ENCODE data around the gene EBF3.

EBF3 gene

DNA sequence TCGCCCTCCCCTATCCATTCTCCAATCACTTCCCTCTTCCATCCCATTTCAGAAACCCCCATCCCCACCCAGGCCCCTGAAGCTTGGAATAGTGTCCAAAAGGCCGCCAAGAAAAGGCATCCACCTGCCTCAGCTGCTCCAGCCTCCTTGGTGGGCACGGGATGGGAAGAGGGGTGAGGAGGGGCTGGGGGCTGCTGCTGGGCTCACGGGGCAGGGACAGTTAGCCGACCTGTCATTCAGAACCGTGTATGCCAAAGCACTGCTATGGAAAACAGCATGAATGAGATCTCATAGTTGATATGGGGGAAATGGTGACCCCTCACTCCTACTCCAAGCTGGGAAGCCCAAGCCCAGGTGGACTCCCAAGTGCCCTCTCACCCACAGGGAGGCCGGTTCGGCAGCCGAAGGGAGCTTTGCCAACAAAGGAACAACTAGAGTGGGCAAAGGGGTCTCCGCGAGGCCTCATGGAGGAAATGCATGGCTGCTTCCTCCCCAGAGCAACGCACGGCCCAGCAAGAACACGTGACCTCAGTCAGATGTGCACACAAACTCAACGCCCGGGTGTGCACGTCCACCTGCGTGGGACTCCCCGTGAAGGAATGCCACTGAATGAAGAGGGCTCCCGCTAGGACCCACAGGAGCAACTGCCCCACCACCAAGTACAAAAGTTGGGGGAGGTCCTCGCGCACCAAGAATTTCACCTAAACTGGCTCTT lies 52.5 kb downstream of the EBF3 start:
- no peak for DNase-seq (ENCODE audit: low read depth)

DNA sequence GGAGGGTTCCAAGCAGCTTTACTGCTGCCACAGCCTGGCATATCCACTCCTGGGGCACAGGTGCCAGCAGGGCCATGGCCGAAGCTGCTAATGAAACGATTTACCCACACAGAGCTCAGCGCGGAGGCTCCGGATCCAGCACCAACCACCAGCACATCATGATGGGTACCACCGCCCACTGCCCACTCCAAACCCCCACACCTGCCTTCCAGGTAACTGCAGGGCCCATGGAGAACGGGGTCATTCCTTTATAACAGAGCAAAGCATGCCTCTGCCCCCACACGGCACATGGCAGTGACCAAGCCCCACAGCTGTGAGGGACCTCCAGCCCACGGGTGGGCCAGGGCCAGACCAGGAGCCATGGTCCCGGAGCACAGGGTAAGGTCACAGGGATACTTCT lies 53.2 kb downstream of the EBF3 start:
- DNase-seq (ENCODE audit: low read depth), result no peak

DNA sequence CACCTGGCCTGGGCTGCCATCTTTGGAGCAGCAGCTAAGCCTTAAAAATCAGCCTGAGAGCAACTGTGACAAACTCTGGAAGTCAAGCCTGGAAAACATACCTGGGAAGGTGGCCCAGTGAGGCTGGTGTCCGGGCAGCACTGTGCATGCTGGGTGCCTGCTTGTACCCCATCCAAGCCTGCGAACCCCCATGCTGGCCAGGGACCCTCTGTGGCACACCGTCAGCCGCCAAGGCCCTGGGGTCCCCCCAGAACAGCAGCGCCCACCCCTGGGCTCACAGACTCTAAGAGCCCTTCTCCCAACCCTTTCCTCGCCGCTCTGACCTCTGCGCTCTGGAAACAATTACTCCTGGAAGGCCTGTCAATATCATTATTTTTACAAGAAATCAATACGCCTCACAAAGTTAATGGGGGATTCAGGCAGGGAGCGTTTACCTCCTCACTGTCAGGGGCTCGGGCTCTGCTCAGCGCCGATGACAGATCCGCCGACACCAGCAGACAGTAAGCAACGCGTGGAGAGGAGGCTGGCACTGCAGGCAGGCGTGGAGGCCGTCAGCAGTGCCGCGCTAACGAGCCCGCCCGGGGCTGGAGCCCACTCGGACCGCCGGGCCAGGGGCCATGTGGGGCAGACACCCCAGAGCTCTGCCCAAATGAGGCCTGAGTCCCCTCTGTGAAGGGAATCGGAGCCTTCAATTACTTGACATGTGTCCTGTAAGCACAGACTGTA lies 54.4 kb downstream of the EBF3 start:
- DNase-seq (ENCODE audit: low read depth), result no peak

DNA sequence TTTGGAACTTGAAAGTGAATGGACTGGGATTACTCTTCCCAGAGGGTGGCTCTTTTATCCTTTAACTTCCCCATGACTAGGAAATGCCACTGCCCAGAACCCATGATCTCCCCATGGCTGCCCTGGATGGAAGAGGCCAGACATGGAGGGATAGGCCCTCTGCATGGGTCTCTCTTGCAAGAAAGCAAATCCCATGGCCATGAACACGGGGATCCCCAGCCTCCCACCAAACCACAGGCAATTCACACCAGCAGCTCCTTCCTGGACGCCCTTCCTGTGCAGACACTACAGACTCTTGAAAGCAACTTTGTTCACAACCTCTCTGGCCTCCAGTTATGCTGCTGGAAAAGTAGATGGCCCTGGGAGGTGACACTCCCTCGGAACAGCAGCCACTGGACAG lies 55.0 kb downstream of the EBF3 start:
- no peak for DNase-seq (ENCODE audit: low read depth)

DNA sequence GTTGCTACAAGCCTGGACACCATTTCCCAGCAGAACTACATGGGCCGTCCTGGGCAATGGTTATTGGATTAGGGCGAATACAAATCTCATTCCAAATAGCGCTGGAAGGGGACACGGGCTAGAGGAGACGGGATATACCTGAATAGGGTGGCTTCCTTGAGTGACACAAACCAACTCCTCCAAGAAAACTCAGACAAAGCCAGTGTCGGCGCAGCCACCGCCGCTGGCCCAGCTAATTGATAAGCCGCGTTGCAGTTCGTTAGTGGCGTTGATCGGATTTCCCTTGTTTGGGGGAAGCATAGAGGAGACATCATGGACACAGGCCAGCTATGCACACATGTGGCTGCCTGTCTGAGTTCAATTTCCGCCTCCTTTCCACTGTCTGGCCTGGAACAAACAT lies 55.7 kb downstream of the EBF3 start:
- DNase-seq (ENCODE audit: low read depth), result no peak

- no peak for DNase-seq (ENCODE audit: low read depth)
Measured at GRCh38 chr10:129905553-129905952, 58.5 kb downstream of the EBF3 start.

GRCh38 chr10:129904323-129904722 lies 59.8 kb downstream of the EBF3 start:
- DNase-seq (ENCODE audit: low read depth), result no peak

DNA sequence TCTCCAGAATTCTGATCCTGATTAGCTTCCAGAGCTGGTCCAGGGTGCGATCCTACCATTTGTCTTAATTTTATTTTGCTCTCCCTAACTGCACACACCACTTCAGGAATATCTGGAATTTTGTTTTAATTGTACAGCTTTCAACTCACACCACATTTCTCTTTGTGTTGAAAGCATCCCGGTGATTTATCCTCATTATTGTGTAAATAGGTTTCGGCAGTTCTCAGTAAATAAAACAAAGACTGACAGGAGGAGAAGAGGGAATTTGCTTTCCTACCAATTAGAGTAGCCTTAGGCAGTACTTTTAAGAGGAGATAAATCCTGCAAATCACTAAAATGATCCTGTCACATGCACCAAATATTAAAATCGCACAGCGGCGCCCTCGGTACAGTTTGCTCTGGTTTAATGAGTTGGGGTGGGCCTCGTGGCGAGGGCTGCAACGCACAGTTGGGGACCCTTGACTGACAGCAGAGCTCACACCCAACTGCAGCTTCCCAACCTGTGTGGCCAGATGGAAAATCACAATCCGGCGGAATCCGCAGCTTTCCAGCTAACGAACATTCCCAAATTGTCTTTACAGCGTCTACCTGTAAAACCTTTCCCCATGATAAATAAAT lies 62.6 kb downstream of the EBF3 start:
- DNase-seq (ENCODE audit: low read depth), result no peak

DNA sequence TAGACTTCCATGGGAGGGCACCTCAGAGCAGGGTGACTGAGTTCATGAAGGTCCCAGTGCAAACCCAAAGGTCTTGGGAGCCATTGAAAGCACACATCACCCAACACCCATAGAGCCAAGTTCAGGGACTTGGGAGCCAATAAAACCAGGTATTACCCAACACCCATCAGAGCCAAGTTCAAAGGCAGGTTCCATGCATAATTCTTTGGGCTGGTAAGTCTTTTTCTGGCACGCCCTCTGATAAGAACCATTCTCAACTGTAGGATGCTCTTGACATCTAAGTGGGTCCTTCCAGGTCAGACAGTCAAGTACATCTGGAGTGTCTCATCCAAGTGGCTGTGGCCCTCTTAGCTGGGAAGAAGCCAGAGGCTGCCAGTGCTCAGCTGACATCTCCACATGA lies 63.2 kb downstream of the EBF3 start:
- DNase-seq (ENCODE audit: low read depth), result no peak

DNA sequence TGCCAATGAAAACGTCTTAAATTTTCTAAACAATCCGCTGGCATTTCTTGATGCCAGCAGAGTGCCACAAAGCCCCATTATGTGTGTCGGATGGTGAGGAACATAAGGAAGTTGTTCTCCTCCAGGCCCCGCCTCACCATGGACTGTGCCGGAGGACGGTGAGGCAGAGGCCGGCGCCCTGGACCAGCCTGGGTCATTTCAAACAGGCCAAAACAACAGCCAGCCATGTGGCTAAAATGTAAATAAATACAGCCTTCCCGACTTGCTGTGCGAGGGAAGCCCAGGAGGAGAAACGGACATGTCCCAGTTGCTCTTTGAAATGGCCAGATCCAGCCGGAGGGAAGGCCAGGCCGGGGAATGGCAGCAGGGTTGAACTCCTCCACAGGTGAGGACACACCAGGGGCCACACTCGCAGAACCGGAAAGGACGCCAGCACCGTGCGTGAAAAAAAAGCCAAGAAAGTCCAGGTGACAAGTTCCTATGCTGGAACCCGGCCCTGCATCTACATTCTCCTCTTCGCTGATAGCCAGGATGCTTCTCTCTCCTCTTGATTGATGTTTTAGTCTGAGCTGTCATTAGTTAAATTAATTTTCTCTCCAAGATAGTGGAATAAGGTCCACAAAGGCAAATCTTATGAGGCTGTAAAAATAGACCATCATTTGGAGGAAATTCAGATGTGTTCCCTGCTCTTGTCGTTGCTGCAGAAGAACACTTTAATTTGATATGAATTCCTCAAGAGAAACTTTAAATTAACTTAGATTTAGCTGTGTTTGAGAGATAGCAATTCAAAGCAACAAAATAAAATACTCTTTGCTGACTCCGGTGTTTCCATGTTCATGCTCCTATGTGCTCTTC lies 64.6 kb downstream of the EBF3 start:
- DNase-seq (ENCODE audit: low read depth), result no peak

GRCh38 chr10:129898706-129899268 lies 65.3 kb downstream of the EBF3 start:
- no peak for DNase-seq (ENCODE audit: low read depth)

DNA sequence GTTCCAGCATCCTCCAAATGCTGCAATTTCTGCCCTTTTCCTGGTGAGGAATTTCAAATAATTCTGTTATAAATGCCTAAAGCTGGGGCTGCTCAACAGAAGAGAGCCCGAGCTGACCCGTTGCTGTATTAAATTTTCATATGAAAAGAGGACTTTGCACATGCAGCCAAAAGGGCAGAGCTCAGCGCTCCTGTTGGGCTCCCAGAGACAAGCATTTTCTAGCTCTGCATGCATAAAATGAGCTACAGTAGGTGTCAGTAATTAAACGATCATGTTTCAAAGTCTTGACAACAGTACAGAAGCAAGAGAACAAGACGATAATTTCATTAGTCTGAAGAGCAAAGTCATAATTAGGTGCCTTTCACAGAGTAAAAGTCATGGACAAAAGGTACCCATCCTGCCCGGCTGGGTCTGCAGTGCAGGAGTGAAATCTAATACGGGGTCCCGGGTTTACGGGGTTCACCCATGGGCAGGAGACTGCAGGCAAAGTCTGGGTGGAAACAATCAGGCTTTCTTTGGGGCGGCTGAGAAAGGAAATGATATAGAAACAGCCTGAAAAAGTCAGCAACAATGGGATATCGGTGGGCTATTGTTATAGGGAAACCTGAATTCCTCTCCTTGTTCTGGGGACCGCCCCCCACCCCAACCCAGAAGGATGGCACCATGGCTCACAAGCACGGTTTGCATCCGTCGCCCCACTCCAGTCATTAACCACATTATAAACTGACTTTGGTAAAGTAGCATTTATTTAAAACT lies 66.0 kb downstream of the EBF3 start:
- no peak for DNase-seq (ENCODE audit: low read depth)

DNA sequence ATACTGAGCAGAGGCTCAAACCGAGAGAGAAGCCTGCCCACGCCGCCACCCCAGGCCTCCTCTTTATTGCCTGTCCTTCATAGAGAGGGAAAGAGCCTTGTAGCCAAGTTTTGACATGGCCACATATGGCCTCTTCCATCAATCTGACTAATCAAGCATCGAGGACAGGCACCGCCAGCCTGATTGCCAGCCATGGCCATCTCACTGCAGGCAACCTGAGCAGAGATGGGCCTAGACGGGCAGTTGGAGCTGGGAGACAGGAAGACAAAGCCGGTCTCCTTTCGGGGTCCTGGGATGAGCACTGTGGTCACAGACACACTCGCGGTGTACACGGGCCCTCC lies 67.2 kb downstream of the EBF3 start:
- DNase-seq (ENCODE audit: low read depth), result no peak

GRCh38 chr10:129896136-129896859 lies 67.8 kb downstream of the EBF3 start:
- DNase-seq (ENCODE audit: low read depth), result no peak

DNA sequence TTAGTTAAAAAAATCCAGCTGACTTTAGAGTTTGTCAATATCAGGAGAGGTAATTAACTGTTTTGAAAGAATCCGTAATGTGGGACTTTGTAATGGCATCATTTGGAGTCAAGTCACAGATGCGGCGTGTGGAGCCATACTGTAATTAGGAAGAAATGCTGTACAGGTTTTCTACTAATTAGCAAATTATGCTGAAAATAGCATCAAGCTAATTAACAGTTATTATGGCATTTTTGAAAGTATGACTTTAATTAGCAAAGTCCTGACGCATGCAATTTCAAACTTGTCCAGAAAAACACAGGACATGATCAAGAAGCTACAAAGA lies 68.3 kb downstream of the EBF3 start:
- DNase-seq (ENCODE audit: low read depth), result no peak

GRCh38 chr10:129894698-129895097 lies 69.4 kb downstream of the EBF3 start:
- no peak for DNase-seq (ENCODE audit: low read depth)

- DNase-seq (ENCODE audit: low read depth), result no peak
Measured at GRCh38 chr10:129893104-129894089, 70.7 kb downstream of the EBF3 start.

DNA sequence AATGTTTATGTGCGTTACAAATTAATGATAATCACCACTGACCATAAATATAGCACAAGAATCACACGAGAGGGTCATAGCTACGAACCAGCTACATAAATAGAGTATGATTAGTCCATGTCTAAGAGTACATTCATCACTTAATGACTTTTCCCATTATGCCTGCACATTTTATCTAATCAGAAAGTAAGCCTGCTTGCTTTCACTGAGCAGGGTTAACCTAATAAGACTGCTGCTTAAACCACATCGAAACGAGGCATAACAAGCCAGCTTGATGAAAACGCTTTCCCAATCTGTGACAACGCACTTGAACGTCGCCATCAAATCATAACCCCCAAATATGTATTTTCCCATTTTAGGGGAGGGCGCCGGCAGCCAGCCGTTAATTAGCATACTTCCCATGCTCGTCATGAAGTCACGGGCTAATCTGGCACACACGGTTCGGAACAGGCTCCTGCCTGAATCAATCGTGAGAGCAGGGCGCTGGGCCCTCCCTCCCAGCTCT lies 71.5 kb downstream of the EBF3 start:
- DNase-seq (ENCODE audit: low read depth), result no peak

DNA sequence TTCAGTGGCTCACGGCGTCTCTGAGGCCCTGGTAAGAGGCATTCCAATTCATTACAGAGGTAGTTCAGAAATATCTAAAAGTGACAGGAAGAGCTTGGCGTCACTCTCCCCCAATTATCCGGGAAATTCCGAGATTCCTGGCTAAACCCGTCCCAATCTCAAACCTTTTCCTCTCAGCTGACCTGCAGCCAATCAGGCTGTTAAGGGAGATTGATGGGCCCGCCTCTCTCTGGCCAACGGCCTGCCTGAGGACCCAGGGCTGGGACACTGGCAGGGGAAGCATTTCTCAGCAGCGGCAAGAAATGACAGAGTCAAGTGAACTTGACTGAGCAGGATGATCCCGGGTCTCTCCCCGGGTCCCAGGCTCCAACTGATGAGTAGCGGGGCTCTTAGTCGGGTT lies 72.3 kb downstream of the EBF3 start:
- no peak for DNase-seq (ENCODE audit: low read depth)

DNA sequence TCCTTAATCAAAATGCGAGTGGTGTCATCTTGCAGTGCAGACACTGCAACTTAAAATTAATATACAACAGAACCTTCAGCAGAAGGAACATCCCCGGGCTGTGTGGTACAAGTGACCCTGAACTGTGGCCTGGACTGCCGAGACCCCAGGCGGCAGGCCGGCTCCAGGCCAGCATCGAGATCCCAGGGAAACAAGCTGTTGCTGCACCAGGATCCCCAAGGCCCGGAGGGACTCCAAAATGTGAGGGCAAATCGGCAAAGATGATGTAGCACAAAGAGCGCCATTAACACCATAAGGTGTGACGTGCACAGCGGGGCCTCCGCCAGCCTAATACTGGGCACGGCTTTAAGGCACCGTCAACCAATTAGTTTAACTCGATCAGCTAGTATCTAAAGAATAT lies 73.9 kb downstream of the EBF3 start:
- no peak for DNase-seq (ENCODE audit: low read depth)
